ENCODE results near the gene MYL12A.

Gene MYL12A

DNA sequence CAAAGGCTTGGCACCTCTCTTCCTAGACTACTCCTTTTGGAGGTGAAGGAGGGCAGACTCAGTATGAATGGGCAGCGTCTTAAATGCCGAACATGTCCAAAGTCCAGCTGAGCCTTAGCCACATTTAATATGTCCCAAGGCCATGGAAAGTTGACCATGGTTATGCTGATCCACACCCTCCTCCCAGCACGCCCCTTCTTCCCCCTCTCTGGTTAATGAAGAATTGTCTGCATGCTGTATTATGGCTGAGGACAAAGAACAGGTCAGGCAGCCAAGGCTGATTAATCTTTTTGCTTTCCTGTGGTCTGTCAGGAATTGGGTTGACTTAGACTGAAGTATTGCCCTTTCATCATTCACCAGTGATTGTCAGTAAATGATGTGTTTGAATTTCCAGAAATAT, 22.0 kb upstream of the MYL12A start:
- 100% methylated on average over 2 of the region's 3 CpGs for WGBS, 2 experiments (ENCODE audit: insufficient coverage in 2 of 2)
- Histone ChIP-seq H3K4me1 (ENCODE audit: control insufficient read depth, insufficient read depth, low read length, poor library complexity, severe bottlenecking) (no peaks in the 10 kb centered on the region), H3K36me3 (ENCODE audit: control insufficient read depth, insufficient read depth, low read length) (no peaks in the 10 kb centered on the region), H3K4me3 (ENCODE audit: extremely low read depth, insufficient read depth, low read length, poor library complexity, severe bottlenecking) (no peak overlapping the region), H3K9me3 (ENCODE audit: control insufficient read depth, low read length) (no peaks in the 10 kb centered on the region), H3K27ac (ENCODE audit: low read depth, low read length, severe bottlenecking) (no peak overlapping the region)

- H3K4me3 ChIP-seq (ENCODE audit: extremely low read depth, insufficient read depth, low read length, poor library complexity, severe bottlenecking) = no peak overlapping the region
- no peaks in the 10 kb centered on the region for H3K4me1 ChIP-seq (ENCODE audit: control insufficient read depth, insufficient read depth, low read length, poor library complexity, severe bottlenecking)
- H3K9me3 ChIP-seq (ENCODE audit: control insufficient read depth, low read length) = no peaks in the 10 kb centered on the region
- no peak overlapping the region for H3K27ac ChIP-seq (ENCODE audit: low read depth, low read length, severe bottlenecking)
- no peaks in the 10 kb centered on the region for H3K36me3 ChIP-seq (ENCODE audit: control insufficient read depth, insufficient read depth, low read length)
- WGBS, 2 experiments (ENCODE audit: insufficient coverage in 2 of 2) = 86 to 90% methylated on average over 4 to 5 of the region's 6 CpGs
Observed at GRCh38 chr18:3226048-3226447, 21.6 kb upstream of the MYL12A start.

DNA sequence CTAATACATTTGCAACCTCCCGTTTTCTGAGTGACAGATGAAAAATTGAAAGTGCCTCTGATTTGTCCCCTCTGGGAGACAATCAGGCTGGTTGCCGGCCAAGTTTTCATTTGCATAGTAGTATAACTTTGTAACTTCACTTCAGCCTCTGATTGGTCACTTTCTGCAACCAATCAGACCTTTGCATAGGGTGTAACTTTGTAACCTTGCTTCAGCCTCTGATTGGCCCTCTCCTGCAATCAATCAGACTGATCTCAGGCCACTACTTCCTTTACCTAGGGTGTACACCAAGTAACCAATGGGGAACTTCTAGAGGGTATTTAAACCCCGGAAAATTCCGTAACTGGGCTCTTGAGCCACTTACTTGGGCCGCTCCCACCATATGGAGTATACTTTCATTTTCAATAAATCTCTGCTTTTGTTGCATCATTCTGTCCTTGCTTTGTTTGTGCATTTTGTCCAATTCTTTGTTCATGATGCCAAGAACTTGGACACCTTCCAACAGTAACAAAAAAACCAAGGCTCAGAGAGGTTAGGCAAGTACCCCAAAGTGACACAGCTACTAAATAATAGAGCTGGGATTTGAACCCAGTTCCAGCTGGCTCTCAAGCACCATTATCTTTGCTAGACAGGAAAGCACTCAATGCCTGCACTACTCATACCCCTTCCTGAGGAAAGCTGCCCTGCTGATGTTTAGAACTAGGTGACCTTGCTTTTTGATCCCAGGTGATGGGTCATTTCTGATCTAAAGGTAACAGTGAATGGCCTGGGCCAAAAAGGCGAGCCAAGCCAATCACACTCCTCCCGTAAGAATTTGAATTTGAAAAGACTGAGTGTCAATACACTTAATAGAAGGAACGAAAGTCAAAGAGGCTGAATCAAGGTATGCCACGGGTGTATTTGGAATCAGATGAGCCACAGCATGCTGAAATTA, 16.9 kb upstream of the MYL12A start:
- Histone ChIP-seq H3K4me3 (ENCODE audit: extremely low read depth, insufficient read depth, low read length, poor library complexity, severe bottlenecking) (no peak overlapping the region), H3K4me1 (ENCODE audit: control insufficient read depth, insufficient read depth, low read length, poor library complexity, severe bottlenecking) (no peaks in the 10 kb centered on the region), H3K9me3 (ENCODE audit: control insufficient read depth, low read length) (no peaks in the 10 kb centered on the region), H3K27ac (ENCODE audit: low read depth, low read length, severe bottlenecking) (no peak overlapping the region), H3K36me3 (ENCODE audit: control insufficient read depth, insufficient read depth, low read length) (no peaks in the 10 kb centered on the region)
- 84 to 87% methylated on average over 7 to 8 of the region's 9 CpGs for WGBS, 2 experiments (ENCODE audit: insufficient coverage in 2 of 2)

DNA sequence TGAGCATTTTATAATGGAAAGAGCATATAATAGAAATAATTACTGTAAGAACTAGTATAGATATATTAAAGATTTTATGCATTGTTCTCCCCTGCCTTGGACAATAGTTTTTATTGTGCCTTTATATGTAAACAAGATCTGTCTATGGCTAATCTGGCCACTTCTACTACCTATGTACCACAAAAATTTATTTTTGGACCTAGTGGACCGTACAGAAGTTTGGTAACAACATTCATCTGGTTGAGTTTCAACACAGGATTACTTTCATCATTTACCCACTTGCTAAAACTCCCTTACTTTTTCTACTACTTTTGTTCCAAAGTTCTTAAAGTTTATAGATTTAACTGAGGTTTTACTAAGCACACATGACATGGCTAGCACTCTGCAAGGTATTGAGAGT, 14.6 kb upstream of the MYL12A start:
- WGBS, 2 experiments (ENCODE audit: insufficient coverage in 2 of 2) = 90 to 100% methylated on average over 1 of the region's 1 CpG
- no peaks in the 10 kb centered on the region for H3K9me3 ChIP-seq (ENCODE audit: control insufficient read depth, low read length)
- no peak overlapping the region for H3K4me3 ChIP-seq (ENCODE audit: extremely low read depth, insufficient read depth, low read length, poor library complexity, severe bottlenecking)
- H3K27ac ChIP-seq (ENCODE audit: low read depth, low read length, severe bottlenecking) = no peak overlapping the region
- H3K4me1 ChIP-seq (ENCODE audit: control insufficient read depth, insufficient read depth, low read length, poor library complexity, severe bottlenecking) = no peaks in the 10 kb centered on the region
- no peaks in the 10 kb centered on the region for H3K36me3 ChIP-seq (ENCODE audit: control insufficient read depth, insufficient read depth, low read length)

DNA sequence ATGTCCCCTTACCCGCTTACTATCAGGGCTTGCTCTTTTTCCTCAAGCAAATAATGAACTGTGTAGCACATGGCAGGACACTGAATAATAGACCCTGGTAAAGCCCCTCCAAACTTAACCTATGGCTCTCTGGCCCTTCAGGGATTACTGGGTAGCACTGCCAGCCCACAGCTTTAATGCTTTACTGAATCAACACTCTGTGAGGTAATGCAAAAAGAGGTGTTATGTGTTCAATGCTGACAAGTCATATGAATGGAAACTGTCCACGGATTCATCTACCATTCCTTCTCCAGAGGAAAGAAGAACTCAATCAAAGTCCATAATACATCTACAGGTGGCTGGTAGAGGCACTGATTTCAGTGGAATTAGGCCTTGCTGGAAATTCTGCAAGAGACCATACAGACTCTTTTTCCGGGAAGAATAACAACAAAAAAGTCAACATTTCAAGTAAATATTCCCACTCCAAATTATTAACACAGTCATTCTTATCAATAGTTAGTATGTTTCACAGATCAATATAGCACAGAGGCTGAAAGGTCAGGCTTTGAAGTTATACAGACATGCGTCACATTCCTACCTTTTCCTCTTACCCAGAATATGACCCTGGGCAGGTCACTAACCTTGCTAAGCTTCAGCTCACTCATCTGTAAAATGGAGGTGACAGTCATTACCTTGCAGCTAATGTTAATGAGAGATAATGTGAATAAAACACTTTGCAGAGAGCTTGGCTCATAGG, 14.0 kb upstream of the MYL12A start:
- Histone ChIP-seq H3K4me1 (ENCODE audit: control insufficient read depth, insufficient read depth, low read length, poor library complexity, severe bottlenecking) (no peaks in the 10 kb centered on the region), H3K36me3 (ENCODE audit: control insufficient read depth, insufficient read depth, low read length) (no peaks in the 10 kb centered on the region), H3K9me3 (ENCODE audit: control insufficient read depth, low read length) (no peaks in the 10 kb centered on the region), H3K27ac (ENCODE audit: low read depth, low read length, severe bottlenecking) (no peak overlapping the region), H3K4me3 (ENCODE audit: extremely low read depth, insufficient read depth, low read length, poor library complexity, severe bottlenecking) (no peak overlapping the region)
- WGBS, 2 experiments (ENCODE audit: insufficient coverage in 2 of 2) = 80 to 90% methylated on average over 2 of the region's 4 CpGs

DNA sequence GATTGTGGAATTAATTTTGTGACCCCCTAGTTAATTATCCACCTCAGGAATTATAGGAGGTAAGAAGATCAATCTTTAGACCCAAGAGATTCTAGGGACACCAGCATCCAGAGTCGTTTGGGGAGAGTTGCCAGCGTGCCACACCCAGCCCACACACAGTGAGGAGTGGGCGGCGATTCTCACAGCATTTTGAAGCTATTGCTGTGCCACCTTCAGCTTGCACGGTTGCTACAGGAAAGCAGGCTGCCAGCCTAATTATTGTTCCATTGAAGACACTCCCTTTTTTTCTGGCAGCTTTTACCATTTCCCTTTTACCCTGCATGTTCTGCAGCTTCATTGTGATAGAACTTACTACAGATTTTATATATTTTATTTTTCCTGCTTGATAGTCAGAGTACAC, 13.1 kb upstream of the MYL12A start:
- WGBS, 2 experiments (ENCODE audit: insufficient coverage in 2 of 2) = 77 to 87% methylated on average over 5 of the region's 5 CpGs
- no peaks in the 10 kb centered on the region for H3K36me3 ChIP-seq (ENCODE audit: control insufficient read depth, insufficient read depth, low read length)
- no peaks in the 10 kb centered on the region for H3K9me3 ChIP-seq (ENCODE audit: control insufficient read depth, low read length)
- no peak overlapping the region for H3K27ac ChIP-seq (ENCODE audit: low read depth, low read length, severe bottlenecking)
- H3K4me3 ChIP-seq (ENCODE audit: extremely low read depth, insufficient read depth, low read length, poor library complexity, severe bottlenecking) = no peak overlapping the region
- H3K4me1 ChIP-seq (ENCODE audit: control insufficient read depth, insufficient read depth, low read length, poor library complexity, severe bottlenecking) = no peaks in the 10 kb centered on the region

- no peak overlapping the region for H3K4me3 ChIP-seq (ENCODE audit: extremely low read depth, insufficient read depth, low read length, poor library complexity, severe bottlenecking)
- H3K4me1 ChIP-seq (ENCODE audit: control insufficient read depth, insufficient read depth, low read length, poor library complexity, severe bottlenecking) = no peaks in the 10 kb centered on the region
- H3K27ac ChIP-seq (ENCODE audit: low read depth, low read length, severe bottlenecking) = no peak overlapping the region
- H3K36me3 ChIP-seq (ENCODE audit: control insufficient read depth, insufficient read depth, low read length) = no peaks in the 10 kb centered on the region
- H3K9me3 ChIP-seq (ENCODE audit: control insufficient read depth, low read length) = no peaks in the 10 kb centered on the region
- 90 to 94% methylated on average over 2 of the region's 2 CpGs for WGBS, 2 experiments (ENCODE audit: insufficient coverage in 2 of 2)
Observed at GRCh38 chr18:3235846-3236245, 11.8 kb upstream of the MYL12A start.

DNA sequence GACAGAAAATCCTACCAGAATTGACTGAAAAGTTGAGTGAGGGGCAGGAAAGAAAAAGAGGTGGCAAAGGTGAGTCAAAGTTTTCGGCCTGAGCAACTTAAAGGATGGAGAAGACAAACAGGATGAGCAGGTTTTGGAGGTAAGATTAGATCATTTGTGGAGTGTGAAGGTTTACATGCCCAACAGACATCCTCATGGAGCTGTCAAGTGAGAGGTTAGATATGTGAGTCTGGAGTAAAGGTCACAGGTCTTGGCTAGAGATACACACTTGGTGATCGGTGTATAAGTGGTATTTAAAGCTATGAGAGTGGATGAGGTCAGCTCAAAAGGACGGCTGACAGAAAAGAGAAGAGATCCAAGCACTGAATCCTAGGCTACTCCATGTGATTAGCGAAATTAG, 11.1 kb upstream of the MYL12A start:
- H3K27ac ChIP-seq (ENCODE audit: low read depth, low read length, severe bottlenecking) = no peak overlapping the region
- 87 to 89% methylated on average over 4 of the region's 4 CpGs for WGBS, 2 experiments (ENCODE audit: insufficient coverage in 2 of 2)
- peaks cover 4% of the 10 kb centered on the region for H3K9me3 ChIP-seq (ENCODE audit: control insufficient read depth, low read length)
- no peaks in the 10 kb centered on the region for H3K4me1 ChIP-seq (ENCODE audit: control insufficient read depth, insufficient read depth, low read length, poor library complexity, severe bottlenecking)
- H3K36me3 ChIP-seq (ENCODE audit: control insufficient read depth, insufficient read depth, low read length) = no peaks in the 10 kb centered on the region
- no peak overlapping the region for H3K4me3 ChIP-seq (ENCODE audit: extremely low read depth, insufficient read depth, low read length, poor library complexity, severe bottlenecking)

- Histone ChIP-seq H3K4me1 (ENCODE audit: control insufficient read depth, insufficient read depth, low read length, poor library complexity, severe bottlenecking) (no peaks in the 10 kb centered on the region), H3K4me3 (ENCODE audit: extremely low read depth, insufficient read depth, low read length, poor library complexity, severe bottlenecking) (no peak overlapping the region), H3K27ac (ENCODE audit: low read depth, low read length, severe bottlenecking) (no peak overlapping the region), H3K9me3 (ENCODE audit: control insufficient read depth, low read length) (peaks cover 5% of the 10 kb centered on the region), H3K36me3 (ENCODE audit: control insufficient read depth, insufficient read depth, low read length) (no peaks in the 10 kb centered on the region)
- WGBS, 2 experiments (ENCODE audit: insufficient coverage in 2 of 2) = 91 to 92% methylated on average over 1 to 2 of the region's 2 CpGs
Observed at GRCh38 chr18:3238742-3239141, 8.9 kb upstream of the MYL12A start.

GRCh38 chr18:3245185-3245564, 2.4 kb upstream of the MYL12A start:
- H3K9me3 ChIP-seq (ENCODE audit: control insufficient read depth, low read length) = peaks cover 13% of the 10 kb centered on the region
- 63 to 67% methylated on average over 1 of the region's 1 CpG for WGBS, 2 experiments (ENCODE audit: insufficient coverage in 2 of 2)
- H3K36me3 ChIP-seq (ENCODE audit: control insufficient read depth, insufficient read depth, low read length) = peaks cover 10% of the 10 kb centered on the region
- H3K4me3 ChIP-seq (ENCODE audit: extremely low read depth, insufficient read depth, low read length, poor library complexity, severe bottlenecking) = no peak overlapping the region
- peaks cover 4% of the 10 kb centered on the region for H3K4me1 ChIP-seq (ENCODE audit: control insufficient read depth, insufficient read depth, low read length, poor library complexity, severe bottlenecking)
- H3K27ac ChIP-seq (ENCODE audit: low read depth, low read length, severe bottlenecking) = no peak overlapping the region
